ENCODE measurements around the gene MTMR2. TPM values are rescaled to one million over a fixed set of nuclear protein-coding genes. Genes with fewer than 3 reads are reported as not detected.
A peak's percentile ranks its signal among the peaks of the same experiment; 100 is the strongest.

Gene MTMR2
- total and polyA plus RNA-seq, 2 of the 13 experiments (the other 11 are each of a cell fraction or from before 2014, with no cell fraction given): 12.7 to 22.3 TPM

DNA sequence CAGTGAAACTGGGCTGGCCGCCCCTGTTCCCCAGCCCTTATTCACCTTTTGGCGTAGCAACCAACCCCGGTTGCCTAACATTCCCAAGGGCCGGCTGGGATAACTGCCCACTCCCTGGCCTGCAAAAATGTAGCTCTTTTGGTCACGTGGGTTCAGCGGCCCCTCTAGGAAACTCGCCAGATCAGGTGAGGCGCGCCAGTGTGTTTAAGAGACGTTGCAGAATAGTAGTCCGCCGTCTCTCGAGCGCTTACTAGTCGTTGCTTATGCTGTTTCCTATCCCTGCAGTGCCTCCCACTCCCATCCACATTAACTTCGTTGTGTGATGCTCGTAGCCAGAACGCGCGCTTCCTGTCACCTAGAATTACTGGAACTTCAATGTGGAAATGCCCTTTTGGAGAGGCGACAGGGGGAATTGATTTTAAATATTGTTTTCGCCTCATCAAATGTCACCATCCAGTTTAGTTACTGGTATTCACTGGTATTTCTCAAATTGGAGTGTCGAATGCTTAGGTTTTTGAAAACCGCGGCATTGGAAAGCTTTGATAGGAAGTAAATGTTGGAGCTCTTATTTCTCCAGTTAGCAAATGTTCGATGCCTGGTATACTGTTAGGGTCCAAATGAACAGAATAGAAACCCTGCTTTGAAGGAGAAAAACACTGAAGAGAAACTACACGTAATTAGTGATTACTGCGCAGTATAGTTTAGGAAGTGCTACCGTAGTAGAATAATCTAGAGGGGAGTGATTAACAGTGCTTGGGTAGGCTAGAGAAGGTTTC lies 132.8 kb downstream of the MTMR2 start (continued):
- TF ChIP-seq, protein P1, sequence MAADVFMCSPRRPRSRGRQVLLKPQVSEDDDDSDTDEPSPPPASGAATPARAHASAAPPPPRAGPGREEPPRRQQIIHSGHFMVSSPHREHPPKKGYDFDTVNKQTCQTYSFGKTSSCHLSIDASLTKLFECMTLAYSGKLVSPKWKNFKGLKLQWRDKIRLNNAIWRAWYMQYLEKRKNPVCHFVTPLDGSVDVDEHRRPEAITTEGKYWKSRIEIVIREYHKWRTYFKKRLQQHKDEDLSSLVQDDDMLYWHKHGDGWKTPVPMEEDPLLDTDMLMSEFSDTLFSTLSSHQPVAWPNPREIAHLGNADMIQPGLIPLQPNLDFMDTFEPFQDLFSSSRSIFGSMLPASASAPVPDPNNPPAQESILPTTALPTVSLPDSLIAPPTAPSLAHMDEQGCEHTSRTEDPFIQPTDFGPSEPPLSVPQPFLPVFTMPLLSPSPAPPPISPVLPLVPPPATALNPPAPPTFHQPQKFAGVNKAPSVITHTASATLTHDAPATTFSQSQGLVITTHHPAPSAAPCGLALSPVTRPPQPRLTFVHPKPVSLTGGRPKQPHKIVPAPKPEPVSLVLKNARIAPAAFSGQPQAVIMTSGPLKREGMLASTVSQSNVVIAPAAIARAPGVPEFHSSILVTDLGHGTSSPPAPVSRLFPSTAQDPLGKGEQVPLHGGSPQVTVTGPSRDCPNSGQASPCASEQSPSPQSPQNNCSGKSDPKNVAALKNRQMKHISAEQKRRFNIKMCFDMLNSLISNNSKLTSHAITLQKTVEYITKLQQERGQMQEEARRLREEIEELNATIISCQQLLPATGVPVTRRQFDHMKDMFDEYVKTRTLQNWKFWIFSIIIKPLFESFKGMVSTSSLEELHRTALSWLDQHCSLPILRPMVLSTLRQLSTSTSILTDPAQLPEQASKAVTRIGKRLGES (CRISPR knock-in tag; IDR thresholded peaks at IDR 0.05; ENCODE audit: borderline replicate concordance): peak; percentile 7; the same call in 1 of the 2 replicates
- no peak for TF ChIP-seq MAFK (conservative IDR thresholded peaks at IDR 0.05 in 1 of 2, IDR thresholded peaks at IDR 0.05 in 1 of 2; ENCODE audit: low read length in 2 of 2)
- TF ChIP-seq, protein P2, sequence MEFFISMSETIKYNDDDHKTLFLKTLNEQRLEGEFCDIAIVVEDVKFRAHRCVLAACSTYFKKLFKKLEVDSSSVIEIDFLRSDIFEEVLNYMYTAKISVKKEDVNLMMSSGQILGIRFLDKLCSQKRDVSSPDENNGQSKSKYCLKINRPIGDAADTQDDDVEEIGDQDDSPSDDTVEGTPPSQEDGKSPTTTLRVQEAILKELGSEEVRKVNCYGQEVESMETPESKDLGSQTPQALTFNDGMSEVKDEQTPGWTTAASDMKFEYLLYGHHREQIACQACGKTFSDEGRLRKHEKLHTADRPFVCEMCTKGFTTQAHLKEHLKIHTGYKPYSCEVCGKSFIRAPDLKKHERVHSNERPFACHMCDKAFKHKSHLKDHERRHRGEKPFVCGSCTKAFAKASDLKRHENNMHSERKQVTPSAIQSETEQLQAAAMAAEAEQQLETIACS (CRISPR knock-in tag; IDR thresholded peaks at IDR 0.05): 0 out of 2 replicates have a peak, but pooled peaks have one; percentile 28
- TF ChIP-seq, protein P3, sequence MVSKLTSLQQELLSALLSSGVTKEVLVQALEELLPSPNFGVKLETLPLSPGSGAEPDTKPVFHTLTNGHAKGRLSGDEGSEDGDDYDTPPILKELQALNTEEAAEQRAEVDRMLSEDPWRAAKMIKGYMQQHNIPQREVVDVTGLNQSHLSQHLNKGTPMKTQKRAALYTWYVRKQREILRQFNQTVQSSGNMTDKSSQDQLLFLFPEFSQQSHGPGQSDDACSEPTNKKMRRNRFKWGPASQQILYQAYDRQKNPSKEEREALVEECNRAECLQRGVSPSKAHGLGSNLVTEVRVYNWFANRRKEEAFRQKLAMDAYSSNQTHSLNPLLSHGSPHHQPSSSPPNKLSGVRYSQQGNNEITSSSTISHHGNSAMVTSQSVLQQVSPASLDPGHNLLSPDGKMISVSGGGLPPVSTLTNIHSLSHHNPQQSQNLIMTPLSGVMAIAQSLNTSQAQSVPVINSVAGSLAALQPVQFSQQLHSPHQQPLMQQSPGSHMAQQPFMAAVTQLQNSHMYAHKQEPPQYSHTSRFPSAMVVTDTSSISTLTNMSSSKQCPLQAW (CRISPR knock-in tag; IDR thresholded peaks at IDR 0.05): 0 out of 2 replicates have a peak, but pooled peaks have one; percentile 9
- no peak for TF ChIP-seq ZNF749 (CRISPR knock-in tag; IDR thresholded peaks at IDR 0.05; ENCODE audit: borderline replicate concordance)
- TF ChIP-seq CC2D1A (CRISPR knock-in tag; IDR thresholded peaks at IDR 0.05): no peak
- 0 out of 2 replicates have a peak, but pooled peaks have one; percentile 2 for TF ChIP-seq RAD21 (CRISPR knock-in tag; IDR thresholded peaks at IDR 0.05)
- TF ChIP-seq, protein P4, sequence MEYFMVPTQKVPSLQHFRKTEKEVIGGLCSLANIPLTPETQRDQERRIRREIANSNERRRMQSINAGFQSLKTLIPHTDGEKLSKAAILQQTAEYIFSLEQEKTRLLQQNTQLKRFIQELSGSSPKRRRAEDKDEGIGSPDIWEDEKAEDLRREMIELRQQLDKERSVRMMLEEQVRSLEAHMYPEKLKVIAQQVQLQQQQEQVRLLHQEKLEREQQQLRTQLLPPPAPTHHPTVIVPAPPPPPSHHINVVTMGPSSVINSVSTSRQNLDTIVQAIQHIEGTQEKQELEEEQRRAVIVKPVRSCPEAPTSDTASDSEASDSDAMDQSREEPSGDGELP (IDR thresholded peaks at IDR 0.05; ENCODE audit: borderline replicate concordance, low read depth): peak; percentile 50; the same call in 1 of the 2 replicates
- TF ChIP-seq, protein P5, sequence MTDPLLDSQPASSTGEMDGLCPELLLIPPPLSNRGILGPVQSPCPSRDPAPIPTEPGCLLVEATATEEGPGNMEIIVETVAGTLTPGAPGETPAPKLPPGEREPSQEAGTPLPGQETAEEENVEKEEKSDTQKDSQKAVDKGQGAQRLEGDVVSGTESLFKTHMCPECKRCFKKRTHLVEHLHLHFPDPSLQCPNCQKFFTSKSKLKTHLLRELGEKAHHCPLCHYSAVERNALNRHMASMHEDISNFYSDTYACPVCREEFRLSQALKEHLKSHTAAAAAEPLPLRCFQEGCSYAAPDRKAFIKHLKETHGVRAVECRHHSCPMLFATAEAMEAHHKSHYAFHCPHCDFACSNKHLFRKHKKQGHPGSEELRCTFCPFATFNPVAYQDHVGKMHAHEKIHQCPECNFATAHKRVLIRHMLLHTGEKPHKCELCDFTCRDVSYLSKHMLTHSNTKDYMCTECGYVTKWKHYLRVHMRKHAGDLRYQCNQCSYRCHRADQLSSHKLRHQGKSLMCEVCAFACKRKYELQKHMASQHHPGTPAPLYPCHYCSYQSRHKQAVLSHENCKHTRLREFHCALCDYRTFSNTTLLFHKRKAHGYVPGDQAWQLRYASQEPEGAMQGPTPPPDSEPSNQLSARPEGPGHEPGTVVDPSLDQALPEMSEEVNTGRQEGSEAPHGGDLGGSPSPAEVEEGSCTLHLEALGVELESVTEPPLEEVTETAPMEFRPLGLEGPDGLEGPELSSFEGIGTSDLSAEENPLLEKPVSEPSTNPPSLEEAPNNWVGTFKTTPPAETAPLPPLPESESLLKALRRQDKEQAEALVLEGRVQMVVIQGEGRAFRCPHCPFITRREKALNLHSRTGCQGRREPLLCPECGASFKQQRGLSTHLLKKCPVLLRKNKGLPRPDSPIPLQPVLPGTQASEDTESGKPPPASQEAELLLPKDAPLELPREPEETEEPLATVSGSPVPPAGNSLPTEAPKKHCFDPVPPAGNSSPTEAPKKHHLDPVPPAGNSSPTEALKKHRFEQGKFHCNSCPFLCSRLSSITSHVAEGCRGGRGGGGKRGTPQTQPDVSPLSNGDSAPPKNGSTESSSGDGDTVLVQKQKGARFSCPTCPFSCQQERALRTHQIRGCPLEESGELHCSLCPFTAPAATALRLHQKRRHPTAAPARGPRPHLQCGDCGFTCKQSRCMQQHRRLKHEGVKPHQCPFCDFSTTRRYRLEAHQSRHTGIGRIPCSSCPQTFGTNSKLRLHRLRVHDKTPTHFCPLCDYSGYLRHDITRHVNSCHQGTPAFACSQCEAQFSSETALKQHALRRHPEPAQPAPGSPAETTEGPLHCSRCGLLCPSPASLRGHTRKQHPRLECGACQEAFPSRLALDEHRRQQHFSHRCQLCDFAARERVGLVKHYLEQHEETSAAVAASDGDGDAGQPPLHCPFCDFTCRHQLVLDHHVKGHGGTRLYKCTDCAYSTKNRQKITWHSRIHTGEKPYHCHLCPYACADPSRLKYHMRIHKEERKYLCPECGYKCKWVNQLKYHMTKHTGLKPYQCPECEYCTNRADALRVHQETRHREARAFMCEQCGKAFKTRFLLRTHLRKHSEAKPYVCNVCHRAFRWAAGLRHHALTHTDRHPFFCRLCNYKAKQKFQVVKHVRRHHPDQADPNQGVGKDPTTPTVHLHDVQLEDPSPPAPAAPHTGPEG (CRISPR knock-in tag; IDR thresholded peaks at IDR 0.05): 0 out of 2 replicates have a peak, but pooled peaks have one; percentile 30
- no peak for TF ChIP-seq ZNF12 (CRISPR knock-in tag; IDR thresholded peaks at IDR 0.05)
- TF ChIP-seq ZNF317 (CRISPR knock-in tag; IDR thresholded peaks at IDR 0.05): peak; percentile 97
- TF ChIP-seq ZNF501 (CRISPR knock-in tag; IDR thresholded peaks at IDR 0.05): no peak
- 0 out of 2 replicates have a peak, but pooled peaks have one; percentile 22 for TF ChIP-seq DMAP1 (CRISPR knock-in tag; IDR thresholded peaks at IDR 0.05)
- peak; percentile 5 for TF ChIP-seq SRSF1 (optimal IDR thresholded peaks at IDR 0.05; ENCODE audit: low read depth, low read length)

Measured in HepG2 (cell line).